Measurements from ENCODE around the gene CAPN14.

CAPN14 gene

GRCh38 chr2:31200972-31201371 lies 16.3 kb downstream of the CAPN14 start:
- TF ChIP-seq ZNF70 (CRISPR knock-in tag; IDR thresholded peaks at IDR 0.05) (no peak), GLIS3 (CRISPR knock-in tag; IDR thresholded peaks at IDR 0.05) (no peak), RARB (CRISPR knock-in tag; IDR thresholded peaks at IDR 0.05) (no peak), TOX (CRISPR knock-in tag; IDR thresholded peaks at IDR 0.05; ENCODE audit: borderline replicate concordance) (no peak), ZC3H10 (CRISPR knock-in tag; IDR thresholded peaks at IDR 0.05) (no peak), ESRRG (CRISPR knock-in tag; IDR thresholded peaks at IDR 0.05) (no peak), SNAI2 (CRISPR knock-in tag; IDR thresholded peaks at IDR 0.05) (no peak), PPARA (CRISPR knock-in tag; IDR thresholded peaks at IDR 0.05; ENCODE audit: borderline replicate concordance) (no peak), ARNTL (CRISPR knock-in tag; IDR thresholded peaks at IDR 0.05; ENCODE audit: borderline replicate concordance, low read depth) (no peak), CSRNP3 (CRISPR knock-in tag; IDR thresholded peaks at IDR 0.05) (no peak), ZNF565 (CRISPR knock-in tag; conservative IDR thresholded peaks at IDR 0.05; ENCODE audit: low read depth) (no peak)
- TF ChIP-seq, protein P1, sequence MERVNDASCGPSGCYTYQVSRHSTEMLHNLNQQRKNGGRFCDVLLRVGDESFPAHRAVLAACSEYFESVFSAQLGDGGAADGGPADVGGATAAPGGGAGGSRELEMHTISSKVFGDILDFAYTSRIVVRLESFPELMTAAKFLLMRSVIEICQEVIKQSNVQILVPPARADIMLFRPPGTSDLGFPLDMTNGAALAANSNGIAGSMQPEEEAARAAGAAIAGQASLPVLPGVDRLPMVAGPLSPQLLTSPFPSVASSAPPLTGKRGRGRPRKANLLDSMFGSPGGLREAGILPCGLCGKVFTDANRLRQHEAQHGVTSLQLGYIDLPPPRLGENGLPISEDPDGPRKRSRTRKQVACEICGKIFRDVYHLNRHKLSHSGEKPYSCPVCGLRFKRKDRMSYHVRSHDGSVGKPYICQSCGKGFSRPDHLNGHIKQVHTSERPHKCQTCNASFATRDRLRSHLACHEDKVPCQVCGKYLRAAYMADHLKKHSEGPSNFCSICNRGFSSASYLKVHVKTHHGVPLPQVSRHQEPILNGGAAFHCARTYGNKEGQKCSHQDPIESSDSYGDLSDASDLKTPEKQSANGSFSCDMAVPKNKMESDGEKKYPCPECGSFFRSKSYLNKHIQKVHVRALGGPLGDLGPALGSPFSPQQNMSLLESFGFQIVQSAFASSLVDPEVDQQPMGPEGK (CRISPR knock-in tag; IDR thresholded peaks at IDR 0.05; ENCODE audit: borderline replicate concordance) = no peak
- ATAC-seq = no peak

- ATAC-seq = no peak
Measured at GRCh38 chr2:31199206-31199605, 18.1 kb downstream of the CAPN14 start.

More at GRCh38 chr2:31199206-31199605, 18.1 kb downstream of the CAPN14 start:
- no peak for TF ChIP-seq PPARA (CRISPR knock-in tag; IDR thresholded peaks at IDR 0.05; ENCODE audit: borderline replicate concordance)
- no peak for TF ChIP-seq ZFP3 (CRISPR knock-in tag; IDR thresholded peaks at IDR 0.05)
- no peak for TF ChIP-seq CSDC2 (CRISPR knock-in tag; IDR thresholded peaks at IDR 0.05)
- no peak for TF ChIP-seq ARNTL (CRISPR knock-in tag; IDR thresholded peaks at IDR 0.05; ENCODE audit: borderline replicate concordance, low read depth)
- TF ChIP-seq, protein P2, sequence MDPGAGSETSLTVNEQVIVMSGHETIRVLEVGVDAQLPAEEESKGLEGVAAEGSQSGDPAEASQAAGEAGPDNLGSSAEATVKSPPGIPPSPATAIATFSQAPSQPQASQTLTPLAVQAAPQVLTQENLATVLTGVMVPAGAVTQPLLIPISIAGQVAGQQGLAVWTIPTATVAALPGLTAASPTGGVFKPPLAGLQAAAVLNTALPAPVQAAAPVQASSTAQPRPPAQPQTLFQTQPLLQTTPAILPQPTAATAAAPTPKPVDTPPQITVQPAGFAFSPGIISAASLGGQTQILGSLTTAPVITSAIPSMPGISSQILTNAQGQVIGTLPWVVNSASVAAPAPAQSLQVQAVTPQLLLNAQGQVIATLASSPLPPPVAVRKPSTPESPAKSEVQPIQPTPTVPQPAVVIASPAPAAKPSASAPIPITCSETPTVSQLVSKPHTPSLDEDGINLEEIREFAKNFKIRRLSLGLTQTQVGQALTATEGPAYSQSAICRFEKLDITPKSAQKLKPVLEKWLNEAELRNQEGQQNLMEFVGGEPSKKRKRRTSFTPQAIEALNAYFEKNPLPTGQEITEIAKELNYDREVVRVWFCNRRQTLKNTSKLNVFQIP (CRISPR knock-in tag; IDR thresholded peaks at IDR 0.05; ENCODE audit: borderline replicate concordance, low read depth) = no peak
- no peak for TF ChIP-seq ISL1 (CRISPR knock-in tag; IDR thresholded peaks at IDR 0.05)
- TF ChIP-seq ZNF70 (CRISPR knock-in tag; IDR thresholded peaks at IDR 0.05) = no peak
- no peak for TF ChIP-seq CREB5 (CRISPR knock-in tag; IDR thresholded peaks at IDR 0.05; ENCODE audit: low read depth)
- TF ChIP-seq ZFP30 (CRISPR knock-in tag; IDR thresholded peaks at IDR 0.05) = no peak
- TF ChIP-seq BACH2 (CRISPR knock-in tag; IDR thresholded peaks at IDR 0.05; ENCODE audit: borderline replicate concordance) = no peak
- TF ChIP-seq TSHZ2 (CRISPR knock-in tag; IDR thresholded peaks at IDR 0.05) = no peak
